Measurements from ENCODE around the gene ST3GAL3.

DNA sequence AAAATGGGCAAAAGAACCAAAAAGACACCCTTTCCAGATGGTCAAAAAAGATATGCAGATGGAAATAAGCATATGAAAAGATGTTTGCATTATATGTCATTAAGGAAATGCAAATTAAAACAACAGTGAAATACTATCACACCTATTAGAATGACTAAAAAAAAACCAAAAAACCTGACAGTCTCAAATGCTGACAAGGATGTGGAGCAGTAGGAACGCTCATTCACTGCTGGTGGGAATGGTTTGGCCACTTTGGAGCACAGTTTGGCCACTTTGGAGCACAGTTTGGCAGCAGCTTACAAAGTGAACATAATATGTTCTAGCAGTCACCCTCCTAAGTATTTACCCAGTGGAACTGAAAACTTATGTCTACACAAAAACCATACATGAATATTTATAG, 121.2 kb downstream of the ST3GAL3 start:
- TF ChIP-seq CTCF (conservative IDR thresholded peaks at IDR 0.05; ENCODE audit: low read depth, low read length), result no peak
- TF ChIP-seq EZH2 (IDR thresholded peaks at IDR 0.05; ENCODE audit: borderline replicate concordance, low read depth, low read length, poor library complexity, severe bottlenecking), result no peak

All from A673 (cell line).